Measurements from ENCODE around the gene FEM1B.

Gene FEM1B

GRCh38 chr15:68339481-68339880 is 61.9 kb downstream of the FEM1B start:
- DNase-seq (ENCODE audit: low read depth), result no peak
- TF ChIP-seq, protein P1, sequence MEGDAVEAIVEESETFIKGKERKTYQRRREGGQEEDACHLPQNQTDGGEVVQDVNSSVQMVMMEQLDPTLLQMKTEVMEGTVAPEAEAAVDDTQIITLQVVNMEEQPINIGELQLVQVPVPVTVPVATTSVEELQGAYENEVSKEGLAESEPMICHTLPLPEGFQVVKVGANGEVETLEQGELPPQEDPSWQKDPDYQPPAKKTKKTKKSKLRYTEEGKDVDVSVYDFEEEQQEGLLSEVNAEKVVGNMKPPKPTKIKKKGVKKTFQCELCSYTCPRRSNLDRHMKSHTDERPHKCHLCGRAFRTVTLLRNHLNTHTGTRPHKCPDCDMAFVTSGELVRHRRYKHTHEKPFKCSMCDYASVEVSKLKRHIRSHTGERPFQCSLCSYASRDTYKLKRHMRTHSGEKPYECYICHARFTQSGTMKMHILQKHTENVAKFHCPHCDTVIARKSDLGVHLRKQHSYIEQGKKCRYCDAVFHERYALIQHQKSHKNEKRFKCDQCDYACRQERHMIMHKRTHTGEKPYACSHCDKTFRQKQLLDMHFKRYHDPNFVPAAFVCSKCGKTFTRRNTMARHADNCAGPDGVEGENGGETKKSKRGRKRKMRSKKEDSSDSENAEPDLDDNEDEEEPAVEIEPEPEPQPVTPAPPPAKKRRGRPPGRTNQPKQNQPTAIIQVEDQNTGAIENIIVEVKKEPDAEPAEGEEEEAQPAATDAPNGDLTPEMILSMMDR (conservative IDR thresholded peaks at IDR 0.05; ENCODE audit: low read depth, low read length), result no peak
- no peak overlapping the region for H3K4me3 ChIP-seq (ENCODE audit: low read length)

DNA sequence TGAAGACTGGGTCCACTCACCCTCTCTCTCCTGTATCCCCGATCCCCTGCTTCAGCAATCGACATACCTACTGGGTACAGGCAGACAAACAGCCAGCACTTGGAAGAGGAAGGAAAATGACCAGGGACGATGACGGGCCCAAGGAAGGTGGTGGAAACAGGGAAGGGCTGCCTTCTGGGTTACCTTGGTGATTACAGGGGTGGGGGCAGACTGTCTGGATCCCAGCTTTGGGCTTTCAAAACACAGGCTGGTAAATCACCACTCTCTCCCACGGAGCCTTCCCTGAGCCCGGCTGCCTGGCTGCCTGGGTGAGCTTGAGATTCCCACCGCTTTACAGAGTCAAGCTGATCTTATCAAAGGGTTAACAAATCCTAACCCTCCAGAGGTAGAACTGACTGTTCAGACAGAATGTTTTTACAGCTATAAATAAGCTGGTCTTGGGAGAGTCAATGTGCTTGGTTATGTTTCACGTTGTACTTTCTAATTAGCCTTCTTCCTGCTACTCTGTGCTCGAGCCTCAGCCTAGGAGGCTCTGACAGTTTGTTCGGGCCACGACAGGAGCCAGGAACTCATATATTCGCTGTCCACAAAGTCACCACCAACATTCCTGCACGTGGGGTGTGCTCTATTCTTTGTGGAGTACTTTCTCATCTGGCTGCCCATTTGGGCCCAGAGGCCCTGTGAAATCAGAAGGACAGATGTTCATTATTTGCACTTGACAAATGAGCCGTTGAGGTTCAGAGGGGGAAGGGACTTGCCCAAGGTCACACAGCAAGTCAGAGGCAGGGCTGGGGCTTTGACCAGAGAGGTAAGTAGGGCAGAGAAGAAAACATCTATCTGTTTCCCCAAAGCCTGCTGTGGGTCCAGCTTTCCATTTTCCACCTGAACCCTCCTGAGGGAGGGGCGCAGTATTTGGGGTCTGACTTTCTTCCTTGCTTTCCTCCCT is 63.5 kb downstream of the FEM1B start:
- TF ChIP-seq, protein P1 (conservative IDR thresholded peaks at IDR 0.05; ENCODE audit: low read depth, low read length), result no peak
- DNase-seq (ENCODE audit: low read depth), result peak; percentile 62
- no peak overlapping the region for H3K4me3 ChIP-seq (ENCODE audit: low read length)

- no peak overlapping the region for H3K4me3 ChIP-seq (ENCODE audit: low read length)
- TF ChIP-seq, protein P1 (conservative IDR thresholded peaks at IDR 0.05; ENCODE audit: low read depth, low read length), result no peak
- DNase-seq (ENCODE audit: low read depth), result no peak
Measured at GRCh38 chr15:68341760-68342725, 64.5 kb downstream of the FEM1B start.

GRCh38 chr15:68343579-68344225 is 66.2 kb downstream of the FEM1B start:
- TF ChIP-seq, protein P1 (conservative IDR thresholded peaks at IDR 0.05; ENCODE audit: low read depth, low read length), result no peak
- DNase-seq (ENCODE audit: low read depth), result no peak
- no peak overlapping the region for H3K4me3 ChIP-seq (ENCODE audit: low read length)

GRCh38 chr15:68344600-68344999 is 67.1 kb downstream of the FEM1B start:
- H3K4me3 ChIP-seq (ENCODE audit: low read length), result no peak overlapping the region
- no peak for DNase-seq (ENCODE audit: low read depth)
- TF ChIP-seq, protein P1 (conservative IDR thresholded peaks at IDR 0.05; ENCODE audit: low read depth, low read length), result no peak

Measured in retinal pigment epithelial cell (primary cell).